Spinal cord (tissue), 4 donors: ENCODE data around the gene TBX4. TPM values are rescaled to one million over a fixed set of nuclear protein-coding genes. Genes with fewer than 3 reads are reported as not detected.

Experiments
- polyA plus RNA-seq, 2 donors: library from polyadenylated mRNA; unstranded; fragments of 120-200 nt; gene quantifications; one replicate each; pipeline ENCODE4 v1.2.1, GENCODE V29; 2013; ENCODE audit not compliant: insufficient read length in 2 of 2
- total RNA-seq, 2 donors: library from RNA; depleted of rRNA in 1 of 2; stranded (reverse); fragments of 120-200 nt in 1 of 2; fragments of >200 nt in 1 of 2; gene quantifications; one replicate each; pipeline versions ENCODE4 v1.2.3 to v1.2.4, GENCODE V29; 2013 to 2014

Gene TBX4
- total and polyA plus RNA-seq, 4 donors, result not detected

Other genes starting within 250 kb of the TBX4 start
- 10 to 100 TPM in 1 of 2 donors, 1 to 10 TPM in 1; 4.0 to 13.1 TPM for gene TBX2, start 52.6 kb upstream of the TBX4 start, total RNA-seq
- gene TBX2, start 52.6 kb upstream of the TBX4 start, polyA plus RNA-seq, result 10 to 100 TPM in 1 of 2 donors, 1 to 10 TPM in 1; 7.6 to 13.0 TPM
- gene NACA2, start 138.8 kb downstream of the TBX4 start, total RNA-seq, result under 1 TPM in 1 of 2 donors, not detected in 1; 0.28 TPM
- 1 to 10 TPM; 1.2 to 1.9 TPM for gene NACA2, start 138.8 kb downstream of the TBX4 start, polyA plus RNA-seq